Measurements from ENCODE around the gene FAM47E. TPM values are rescaled to one million over a fixed set of nuclear protein-coding genes. Genes with fewer than 3 reads are reported as not detected.

The FAM47E gene
- total RNA-seq, 4 donors from 2014 or later, result 0.30 to 5.3 (median 0.98) TPM

GRCh38 chr4:76206222-76206942 is 45.1 kb upstream of the FAM47E start:
- H3K4me1 ChIP-seq, result peaks cover 78% of the 10 kb centered on the region
- H3K27me3 ChIP-seq, result no peaks in the 10 kb centered on the region
- peak overlapping the region; percentile 51 for H3K27ac ChIP-seq
- no peaks in the 10 kb centered on the region for H3K9me3 ChIP-seq
- WGBS, result 51% methylated on average over 7 of the region's 7 CpGs
- no peak for DNase-seq (ENCODE audit: low spot score in 2 of 2)
- no peaks in the 10 kb centered on the region for H3K36me3 ChIP-seq
- H3K4me3 ChIP-seq, result no peak overlapping the region
- TF ChIP-seq POLR2A (IDR thresholded peaks at IDR 0.05) (no peak), POLR2AphosphoS5 (IDR thresholded peaks at IDR 0.05) (no peak), EP300 (IDR thresholded peaks at IDR 0.05) (no peak), CTCF (IDR thresholded peaks at IDR 0.05) (no peak)

GRCh38 chr4:76207549-76207948 is 44.0 kb upstream of the FAM47E start:
- H3K4me3 ChIP-seq, result no peak overlapping the region
- no peak for TF ChIP-seq EP300 (IDR thresholded peaks at IDR 0.05)
- TF ChIP-seq POLR2AphosphoS5 (IDR thresholded peaks at IDR 0.05), result no peak
- TF ChIP-seq CTCF (IDR thresholded peaks at IDR 0.05), result no peak
- TF ChIP-seq POLR2A (IDR thresholded peaks at IDR 0.05), result no peak
- DNase-seq (ENCODE audit: low spot score in 2 of 2), result no peak
- peaks cover 89% of the 10 kb centered on the region for H3K4me1 ChIP-seq
- H3K9me3 ChIP-seq, result no peaks in the 10 kb centered on the region
- H3K27ac ChIP-seq, result peak overlapping the region; percentile 87
- no peaks in the 10 kb centered on the region for H3K36me3 ChIP-seq
- no peaks in the 10 kb centered on the region for H3K27me3 ChIP-seq

- H3K27ac ChIP-seq, result peak overlapping the region; percentile 87
- DNase-seq (ENCODE audit: low spot score in 2 of 2), result peak; percentile 84 to 86
- H3K4me1 ChIP-seq, result peaks cover 89% of the 10 kb centered on the region
- H3K9me3 ChIP-seq, result no peaks in the 10 kb centered on the region
- WGBS, result 15% methylated on average over 9 of the region's 9 CpGs
- peak overlapping the region; percentile 29 for H3K4me3 ChIP-seq
- TF ChIP-seq EP300 (IDR thresholded peaks at IDR 0.05) (no peak), POLR2AphosphoS5 (IDR thresholded peaks at IDR 0.05) (peak in 1 of 3 donors; percentile 36)
- H3K27me3 ChIP-seq, result no peaks in the 10 kb centered on the region
- no peaks in the 10 kb centered on the region for H3K36me3 ChIP-seq
These were observed 43.3 kb upstream of the FAM47E start for GRCh38 chr4:76208005-76208765.

GRCh38 chr4:76209881-76210280 is 41.6 kb upstream of the FAM47E start:
- no peak for TF ChIP-seq EP300 (IDR thresholded peaks at IDR 0.05)
- no peak for TF ChIP-seq CTCF (IDR thresholded peaks at IDR 0.05)
- no peak for TF ChIP-seq POLR2AphosphoS5 (IDR thresholded peaks at IDR 0.05)
- no peak for TF ChIP-seq POLR2A (IDR thresholded peaks at IDR 0.05)
- 66% methylated on average over 4 of the region's 4 CpGs for WGBS
- no peak for DNase-seq (ENCODE audit: low spot score in 2 of 2)
- peak overlapping the region; percentile 42 for H3K27ac ChIP-seq
- H3K27me3 ChIP-seq, result no peaks in the 10 kb centered on the region
- H3K9me3 ChIP-seq, result no peaks in the 10 kb centered on the region
- peaks cover 86% of the 10 kb centered on the region for H3K4me1 ChIP-seq
- H3K36me3 ChIP-seq, result no peaks in the 10 kb centered on the region
- peak overlapping the region; percentile 81 for H3K4me3 ChIP-seq

GRCh38 chr4:76210452-76210851 is 41.1 kb upstream of the FAM47E start:
- peaks cover 89% of the 10 kb centered on the region for H3K4me1 ChIP-seq
- WGBS, result 25% methylated on average over 4 of the region's 4 CpGs

More at GRCh38 chr4:76210452-76210851, 41.1 kb upstream of the FAM47E start:
- peak overlapping the region; percentile 42 for H3K27ac ChIP-seq
- no peaks in the 10 kb centered on the region for H3K36me3 ChIP-seq
- peak overlapping the region; percentile 81 for H3K4me3 ChIP-seq
- H3K27me3 ChIP-seq, result no peaks in the 10 kb centered on the region
- no peaks in the 10 kb centered on the region for H3K9me3 ChIP-seq
- no peak for DNase-seq (ENCODE audit: low spot score in 2 of 2)
- TF ChIP-seq CTCF (IDR thresholded peaks at IDR 0.05), result no peak
- TF ChIP-seq POLR2A (IDR thresholded peaks at IDR 0.05), result no peak
- TF ChIP-seq EP300 (IDR thresholded peaks at IDR 0.05), result no peak
- TF ChIP-seq POLR2AphosphoS5 (IDR thresholded peaks at IDR 0.05), result no peak

All from suprapubic skin (tissue), 4 donors.